Cerebellar nuclear complex (tissue), 1 donor: ENCODE measurements around the gene HCAR1.
"Not testable (repeated sequence)": the region's sequence is repeated elsewhere in the genome, so short reads cannot be mapped to it uniquely, and the experiment has no call there.

ENCODE experiments used
- DNase-seq, 2 experiments: peaks; one replicate each; lab custom pipeline; 2025; lab: John Stamatoyannopoulos, UW

HCAR1 gene

DNA sequence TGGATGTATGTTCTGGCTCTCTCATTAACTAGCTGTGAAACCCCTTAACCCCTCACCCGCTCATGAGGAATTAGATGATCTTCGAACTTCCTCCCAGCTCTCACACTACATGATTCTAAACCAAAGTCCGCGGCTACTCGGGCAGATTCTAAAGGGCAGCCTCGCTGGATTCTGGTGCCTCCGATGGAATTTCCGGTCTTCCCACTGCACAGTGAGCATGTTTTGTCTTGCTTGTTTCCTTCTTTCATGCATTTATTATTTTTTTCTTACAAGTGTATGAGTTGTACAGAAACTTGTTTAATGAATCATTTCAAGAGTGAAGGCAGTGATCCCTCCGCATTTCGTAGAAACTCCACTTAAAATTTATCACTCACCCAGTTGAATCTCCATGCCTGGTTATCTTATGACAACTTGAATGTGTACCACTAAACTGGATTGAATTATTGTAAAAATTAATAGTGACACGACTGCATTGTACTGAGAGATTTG is 9.5 kb downstream of the HCAR1 start:
- no peak for DNase-seq

DNA sequence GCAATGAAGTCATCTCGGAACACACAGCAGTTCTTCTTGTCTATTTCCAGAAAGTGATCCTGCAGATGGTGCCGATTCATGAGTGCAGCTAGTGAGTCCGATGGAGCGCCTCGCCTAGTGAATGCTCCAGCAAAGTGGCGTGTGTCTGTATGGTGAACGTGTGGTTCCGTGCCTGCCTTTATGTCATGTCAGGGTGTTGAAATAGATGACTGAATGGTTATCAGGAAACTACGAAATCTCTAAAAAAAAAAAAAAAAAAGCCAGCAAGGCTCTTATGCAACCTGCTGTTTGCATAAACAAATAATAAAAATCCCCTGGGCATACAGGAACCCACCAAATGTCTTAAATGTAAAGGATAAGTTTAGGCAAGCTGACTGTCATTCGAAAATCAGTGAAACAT is 14.0 kb downstream of the HCAR1 start, which contains the start of gene HCAR3:
Gene HCAR3, minus strand, starts transcription at position 154 of the 400 bp plus-strand sequence. Its CDS starts 74 bp downstream, at position 80.
- not testable (repeated sequence) for DNase-seq

DNA sequence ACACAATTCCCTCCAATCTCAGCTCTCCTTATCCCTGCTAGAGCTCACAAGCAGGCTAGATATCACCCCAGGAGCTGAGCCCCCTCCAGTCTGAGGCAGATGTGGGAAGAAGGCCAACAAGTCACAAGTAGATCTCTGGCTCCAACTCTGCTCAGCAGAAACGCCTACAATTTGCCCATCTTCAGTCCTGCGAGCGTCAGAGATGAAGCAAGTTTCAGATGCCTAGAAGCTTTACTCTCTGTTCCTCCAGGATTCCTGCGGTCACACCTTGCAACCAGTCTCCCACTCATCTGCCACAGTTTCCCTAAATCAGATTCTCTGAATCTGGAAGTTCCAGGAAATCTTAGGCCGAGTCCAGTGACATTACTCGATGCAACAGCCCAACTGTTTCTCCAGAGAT is 15.4 kb downstream of the HCAR1 start:
- not testable (repeated sequence) for DNase-seq

DNA sequence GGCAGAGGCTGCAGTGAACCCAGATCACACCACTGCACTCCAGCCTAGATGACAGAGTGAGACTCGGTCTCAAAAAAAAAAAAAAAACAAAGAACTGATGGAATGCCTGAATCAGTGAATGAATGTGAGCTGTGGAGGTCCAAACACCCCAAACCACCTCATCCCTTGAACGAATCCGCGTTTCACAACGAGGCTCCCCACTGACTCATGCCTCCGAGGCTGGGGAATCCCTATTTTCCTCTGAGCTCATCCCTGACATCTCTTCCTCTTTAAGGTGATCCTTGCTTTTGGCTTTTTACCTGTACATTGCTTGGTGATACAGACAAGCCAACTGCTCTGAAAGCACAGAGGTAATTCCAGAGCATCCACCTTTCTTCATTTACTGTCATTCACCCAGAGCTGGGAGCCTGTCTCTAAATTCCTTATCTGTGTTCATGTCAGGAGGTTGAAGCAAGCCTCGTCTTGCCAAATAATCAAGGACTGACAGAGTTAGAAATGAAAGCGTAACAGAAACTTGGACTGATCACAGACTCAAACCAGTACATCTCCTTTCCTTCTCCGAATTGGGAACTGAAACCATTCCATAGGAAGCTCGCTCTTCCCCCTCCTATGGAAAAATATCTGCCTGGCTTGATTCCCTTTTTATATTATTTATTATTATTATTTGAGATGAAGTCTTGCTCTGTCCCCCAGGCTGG is 17.0 kb downstream of the HCAR1 start:
- not testable (repeated sequence) for DNase-seq

DNA sequence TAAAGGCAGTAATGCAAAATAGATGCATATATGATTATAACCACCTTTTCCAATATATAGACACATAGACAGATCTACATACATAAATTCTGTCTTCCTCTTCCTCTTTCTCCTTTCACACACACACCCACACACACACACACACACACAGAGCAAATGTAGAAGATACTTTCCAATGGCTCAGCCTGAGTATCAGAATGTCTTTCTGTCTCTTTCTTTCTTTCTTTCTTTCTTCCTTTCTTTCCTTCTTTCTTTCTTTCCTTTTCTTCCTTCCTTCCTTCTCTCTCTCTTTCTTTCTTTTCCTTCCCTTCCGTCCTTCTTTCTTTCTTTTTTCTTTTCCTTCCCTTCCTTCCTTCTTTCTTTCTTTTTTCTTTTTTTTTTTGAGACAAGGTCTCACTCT is 19.4 kb downstream of the HCAR1 start:
- DNase-seq: not testable (repeated sequence)

DNA sequence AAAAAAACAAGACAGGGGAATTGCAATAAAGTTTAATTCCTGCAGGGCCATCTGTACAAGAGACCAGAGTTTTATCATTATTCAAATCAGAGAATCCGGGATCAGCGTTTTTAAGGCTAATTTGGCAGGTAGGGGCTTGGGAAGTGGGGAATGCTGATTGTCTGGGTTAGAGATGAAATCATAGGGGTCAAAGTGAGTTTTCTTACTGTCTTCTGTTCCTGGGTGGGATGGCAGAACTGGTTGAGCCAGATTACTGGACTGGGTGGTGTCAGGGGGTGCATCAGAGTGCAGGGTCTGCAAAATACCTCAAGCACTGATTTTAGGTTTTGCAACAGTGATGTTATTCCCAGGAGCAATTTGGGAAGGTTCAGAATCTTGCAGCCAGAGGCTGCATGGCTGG is 20.3 kb downstream of the HCAR1 start:
- DNase-seq: not testable (repeated sequence)

DNA sequence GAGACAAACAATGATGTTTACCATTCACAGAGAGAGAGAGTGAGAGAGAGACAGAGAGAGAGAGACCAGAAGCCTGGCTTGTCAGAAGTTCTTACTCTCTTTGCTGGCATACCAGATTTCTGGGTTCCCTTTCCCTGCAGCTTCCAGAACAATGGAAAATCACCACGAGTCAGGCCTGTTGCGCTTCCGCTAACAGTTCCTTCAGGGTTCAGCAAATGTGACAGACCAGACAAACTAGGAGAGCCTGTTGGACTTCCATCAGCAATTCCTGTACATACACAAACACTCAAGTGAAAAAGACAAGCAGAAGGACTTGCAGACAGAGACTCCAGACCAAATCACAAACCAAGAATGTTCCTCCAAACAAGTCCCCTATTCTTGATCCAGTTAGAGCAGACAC is 21.4 kb downstream of the HCAR1 start:
- not testable (repeated sequence) for DNase-seq

DNA sequence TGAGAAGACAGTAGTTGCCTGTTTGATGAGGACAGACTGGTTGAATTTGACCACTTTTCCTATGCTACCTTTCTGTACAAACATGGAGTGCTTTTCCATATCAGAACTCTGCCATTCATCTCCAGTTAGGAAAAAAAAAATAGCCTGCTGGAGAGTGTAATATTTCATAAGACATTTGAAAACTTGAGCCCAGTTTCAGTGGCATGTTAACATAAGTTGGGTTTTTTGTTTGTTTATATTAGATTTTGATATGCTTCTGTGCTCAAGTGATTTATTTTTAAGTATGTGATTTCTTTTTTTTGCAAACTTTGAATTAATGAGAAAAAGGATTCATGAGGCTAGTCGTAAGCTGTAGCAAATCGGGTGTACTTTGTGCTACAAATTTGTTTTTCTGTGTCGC is 26.8 kb downstream of the HCAR1 start:
- DNase-seq: not testable (repeated sequence)

DNA sequence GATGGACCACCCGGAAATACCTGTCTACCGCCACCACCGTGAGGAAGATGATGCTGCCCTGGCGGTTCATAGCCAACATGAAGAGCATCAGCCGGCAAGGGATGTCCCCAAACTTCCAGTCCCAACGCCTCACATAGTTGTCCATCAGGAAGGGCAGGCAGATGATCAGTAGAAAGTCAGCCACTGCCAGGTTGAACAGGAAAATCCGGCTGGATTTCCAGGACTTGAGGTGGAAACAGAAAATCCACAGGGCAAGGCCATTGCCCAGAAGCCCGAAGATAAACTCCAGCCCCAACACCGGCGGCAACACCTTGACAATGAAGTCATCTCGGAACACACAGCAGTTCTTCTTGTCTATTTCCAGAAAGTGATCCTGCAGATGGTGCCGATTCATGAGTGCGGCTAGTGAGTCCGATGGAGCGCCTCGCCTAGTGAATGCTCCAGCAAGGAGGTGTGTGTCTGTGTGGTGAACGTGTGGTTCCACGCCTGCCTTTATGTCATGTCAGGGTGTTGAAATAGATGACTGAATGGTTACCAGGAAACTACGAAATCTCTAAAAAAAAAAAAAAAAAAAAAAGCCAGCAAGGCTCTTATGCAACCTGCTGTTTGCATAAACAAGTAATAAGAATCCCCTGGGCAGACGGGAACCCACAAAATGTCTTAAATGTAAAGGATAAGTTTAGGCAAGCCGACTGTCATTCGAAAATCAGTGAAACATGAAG is 27.6 kb downstream of the HCAR1 start, which contains the start of gene HCAR2:
Gene HCAR2, minus strand, starts transcription at position 468 of the 722 bp plus-strand sequence. Its CDS starts 74 bp downstream, at position 394.
- not testable (repeated sequence) for DNase-seq

DNA sequence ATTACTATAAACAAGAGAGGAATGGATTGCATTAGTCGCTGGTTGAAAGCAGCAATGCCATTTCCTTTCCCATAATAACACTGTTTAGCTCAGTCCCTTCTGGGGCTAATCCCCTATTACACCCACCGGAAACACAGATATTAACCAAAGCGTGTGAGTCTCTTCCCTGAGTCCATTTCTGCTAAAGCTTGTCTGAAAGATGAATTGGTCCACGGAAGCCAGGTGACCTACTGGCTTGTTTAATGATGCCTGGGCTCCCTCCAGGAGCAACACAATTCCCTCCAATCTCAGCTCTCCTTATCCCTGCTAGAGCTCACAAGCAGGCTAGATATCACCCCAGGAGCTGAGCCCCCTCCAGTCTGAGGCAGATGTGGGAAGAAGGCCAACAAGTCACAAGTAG is 29.2 kb downstream of the HCAR1 start:
- not testable (repeated sequence) for DNase-seq

DNA sequence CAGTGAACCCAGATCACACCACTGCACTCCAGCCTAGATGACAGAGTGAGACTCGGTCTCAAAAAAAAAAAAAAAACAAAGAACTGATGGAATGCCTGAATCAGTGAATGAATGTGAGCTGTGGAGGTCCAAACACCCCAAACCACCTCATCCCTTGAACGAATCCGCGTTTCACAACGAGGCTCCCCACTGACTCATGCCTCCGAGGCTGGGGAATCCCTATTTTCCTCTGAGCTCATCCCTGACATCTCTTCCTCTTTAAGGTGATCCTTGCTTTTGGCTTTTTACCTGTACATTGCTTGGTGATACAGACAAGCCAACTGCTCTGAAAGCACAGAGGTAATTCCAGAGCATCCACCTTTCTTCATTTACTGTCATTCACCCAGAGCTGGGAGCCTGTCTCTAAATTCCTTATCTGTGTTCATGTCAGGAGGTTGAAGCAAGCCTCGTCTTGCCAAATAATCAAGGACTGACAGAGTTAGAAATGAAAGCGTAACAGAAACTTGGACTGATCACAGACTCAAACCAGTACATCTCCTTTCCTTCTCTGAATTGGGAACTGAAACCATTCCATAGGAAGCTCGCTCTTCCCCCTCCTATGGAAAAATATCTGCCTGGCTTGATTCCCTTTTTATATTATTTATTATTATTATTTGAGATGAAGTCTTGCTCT is 30.5 kb downstream of the HCAR1 start:
- not testable (repeated sequence) for DNase-seq

DNA sequence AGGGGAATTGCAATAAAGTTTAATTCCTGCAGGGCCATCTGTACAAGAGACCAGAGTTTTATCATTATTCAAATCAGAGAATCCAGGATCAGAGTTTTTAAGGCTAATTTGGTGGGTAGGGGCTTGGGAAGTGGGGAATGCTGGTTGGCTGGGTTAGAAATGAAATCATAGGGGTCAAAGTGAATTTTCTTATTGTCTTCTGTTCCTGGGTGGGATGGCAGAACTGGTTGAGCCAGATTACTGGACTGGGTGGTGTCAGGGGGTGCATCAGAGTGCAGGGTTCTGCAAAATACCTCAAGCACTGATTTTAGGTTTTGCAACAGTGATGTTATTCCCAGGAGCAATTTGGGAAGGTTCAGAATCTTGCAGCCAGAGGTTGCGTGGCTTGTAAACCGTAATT is 33.7 kb downstream of the HCAR1 start:
- DNase-seq: not testable (repeated sequence)

DNA sequence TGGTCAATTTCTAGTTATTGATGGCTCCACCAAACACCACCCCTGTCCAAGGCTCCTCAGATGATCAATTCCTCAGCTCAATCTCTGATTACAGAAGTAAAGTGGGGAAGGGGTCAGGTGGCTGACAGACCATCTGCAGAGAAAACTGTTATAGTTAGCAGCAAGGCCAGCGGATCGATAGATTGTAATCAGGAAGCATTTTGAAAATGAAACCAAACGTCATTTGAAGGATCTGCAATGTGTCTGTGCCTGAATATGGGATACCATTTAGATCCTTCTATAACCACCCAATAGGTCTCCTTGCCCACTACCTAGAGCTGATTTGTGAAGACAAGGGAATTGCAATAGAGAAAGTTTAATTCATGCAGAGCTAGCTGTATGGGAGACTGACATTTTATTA is 39.1 kb downstream of the HCAR1 start:
- no peak for DNase-seq

DNA sequence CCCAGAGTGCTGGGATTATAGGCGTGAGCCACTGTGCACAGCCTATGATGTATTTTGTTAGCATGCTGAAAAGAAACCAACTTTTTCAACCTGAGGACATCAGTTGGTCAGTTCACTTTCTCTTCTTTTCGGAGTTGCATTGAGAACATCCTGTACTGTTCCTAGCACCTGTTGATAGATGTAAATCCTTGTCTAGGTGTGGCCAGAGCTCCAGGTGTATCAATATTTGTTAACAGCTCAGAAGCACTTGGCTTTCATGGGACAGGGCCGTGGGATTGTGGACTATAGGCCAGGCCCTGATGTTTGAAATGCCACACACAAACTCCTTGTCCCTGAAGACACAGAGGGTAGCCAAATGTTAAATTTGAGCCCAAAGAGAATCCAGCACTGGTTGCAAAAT is 42.4 kb downstream of the HCAR1 start:
- no peak for DNase-seq

DNA sequence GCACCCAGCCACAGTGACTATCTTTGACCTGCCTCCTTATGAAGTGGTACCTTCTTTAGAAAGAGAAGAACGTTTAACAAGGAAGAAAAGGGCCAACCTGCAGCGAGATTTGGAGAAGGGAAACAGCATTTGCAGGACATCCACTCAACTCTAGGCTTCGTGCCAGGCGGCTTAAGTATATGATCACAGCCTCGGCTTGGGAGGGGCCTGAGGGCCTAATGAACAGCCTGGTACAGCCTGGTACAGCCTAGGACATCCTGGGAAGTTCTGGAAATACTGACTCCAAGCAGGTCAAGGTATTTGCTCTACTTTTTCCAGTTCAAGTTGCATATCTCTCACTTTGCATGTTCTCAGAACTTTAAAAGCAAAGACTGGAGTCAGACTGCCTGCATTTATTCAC is 43.6 kb downstream of the HCAR1 start:
- no peak for DNase-seq

DNA sequence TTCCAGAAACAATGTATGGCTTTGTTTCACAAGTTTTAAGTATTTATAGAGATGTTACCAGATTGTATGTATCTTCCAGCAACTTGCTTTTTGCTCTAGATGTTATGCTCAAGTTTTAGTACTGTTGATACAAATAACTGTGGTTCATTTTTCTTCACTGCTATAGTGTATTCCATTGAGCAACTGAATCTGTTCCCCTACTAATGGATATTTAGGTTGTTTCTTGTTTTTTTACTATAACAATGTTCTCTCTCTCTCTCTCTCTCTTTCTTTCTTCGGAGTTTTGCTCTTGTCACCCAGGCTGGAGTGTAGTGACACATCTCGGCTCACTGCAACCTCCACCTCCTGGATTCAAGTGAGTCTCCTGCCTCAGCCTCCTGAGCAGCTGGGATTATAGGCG is 44.1 kb downstream of the HCAR1 start:
- no peak for DNase-seq

DNA sequence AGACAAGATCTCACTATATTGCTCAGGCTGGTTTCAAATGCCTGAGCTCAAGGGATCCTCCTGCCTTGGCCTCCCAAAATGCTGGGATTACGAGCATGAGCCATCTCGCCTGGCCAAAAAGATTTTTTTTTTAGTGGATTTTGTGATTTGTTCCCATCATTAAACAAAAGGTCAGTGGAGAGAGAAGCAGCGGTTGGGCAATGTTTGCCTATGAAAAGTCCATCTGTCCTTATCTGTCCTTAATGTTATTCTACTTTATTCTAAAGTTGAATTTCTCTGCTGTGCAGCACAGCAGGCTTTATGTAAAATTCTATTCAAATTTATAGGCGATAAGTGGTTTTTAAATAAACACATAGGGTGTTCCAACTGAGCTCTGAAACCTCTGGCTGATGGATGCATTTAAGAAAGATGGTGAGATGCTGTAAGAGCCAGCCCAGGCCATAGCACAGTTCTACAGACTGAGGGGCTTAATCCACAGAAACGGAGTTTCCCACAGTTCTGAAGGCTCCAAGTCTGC is 46.3 kb downstream of the HCAR1 start:
- no peak for DNase-seq

DNA sequence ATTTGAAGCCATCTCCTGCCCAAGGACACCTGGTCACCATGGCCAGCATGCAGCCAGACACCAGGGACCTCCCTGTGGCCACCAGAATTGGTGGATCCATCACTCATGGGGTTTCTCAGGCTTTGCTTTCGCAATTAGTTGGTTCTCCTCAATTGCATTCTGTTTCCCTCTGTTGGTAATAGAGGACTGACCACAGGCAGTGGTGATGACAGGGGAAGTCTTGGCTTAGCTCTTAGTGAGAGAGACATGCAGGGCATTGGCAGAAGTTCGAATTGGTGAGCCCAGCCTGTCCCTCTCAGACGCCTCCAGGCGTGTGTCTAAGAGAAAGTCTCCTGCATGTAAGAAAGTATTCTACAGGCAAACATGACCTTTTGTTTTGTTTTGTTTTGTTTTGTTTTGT is 48.8 kb downstream of the HCAR1 start:
- no peak for DNase-seq

DNA sequence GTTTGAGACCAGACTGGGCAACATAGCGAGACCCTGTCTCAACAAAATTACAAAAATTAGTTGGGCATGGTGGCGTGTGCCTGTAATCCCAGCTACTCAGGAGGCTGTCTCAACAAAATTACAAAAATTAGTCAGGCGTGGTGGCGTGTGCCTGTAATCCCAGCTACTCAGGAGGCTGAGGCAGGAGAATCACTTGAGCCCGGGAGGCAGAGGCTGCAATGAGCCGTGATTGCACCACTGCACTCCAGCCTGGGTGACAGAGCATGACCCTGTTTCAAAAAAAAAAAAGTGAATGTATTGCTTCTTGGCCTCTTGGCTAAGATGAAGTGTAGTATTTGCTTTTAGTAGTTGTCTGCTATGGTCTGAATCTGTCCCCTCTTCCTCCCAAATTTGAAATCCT is 49.7 kb downstream of the HCAR1 start:
- not testable (repeated sequence) for DNase-seq

DNA sequence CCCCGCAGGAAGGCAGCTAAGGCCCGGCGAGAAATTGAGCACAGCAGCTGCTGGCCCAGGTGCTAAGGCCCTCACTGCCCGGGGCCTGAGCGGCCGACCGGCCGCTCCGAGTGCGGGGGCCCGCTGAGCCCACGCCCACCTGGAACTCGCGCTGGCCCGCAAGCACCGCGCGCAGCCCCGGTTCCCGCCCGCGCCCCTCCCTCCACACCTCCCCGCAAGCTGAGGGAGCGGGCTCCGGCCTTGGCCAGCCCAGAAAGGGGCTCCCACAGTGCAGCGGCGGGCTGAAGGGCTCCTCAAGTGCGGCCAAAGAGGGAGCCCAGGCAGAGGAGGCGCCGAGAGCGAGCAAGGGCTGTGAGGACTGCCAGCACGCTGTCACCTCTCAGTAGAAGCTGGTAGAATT is 53.9 kb downstream of the HCAR1 start:
- not testable (repeated sequence) for DNase-seq
